NB4 (cell line): ENCODE results near the gene ZFP36.

ENCODE experiments used
- DNase-seq: peaks from one replicate; pipeline ENCODE4 v3.0.0; 2010; ENCODE audit warnings: low read depth
- H3K4me3 ChIP-seq: one replicate; pipeline ENCODE4 v1.5.1; 2011; ENCODE audit warnings: mild to moderate bottlenecking, low read depth, low read length, moderate library complexity
- MAX ChIP-seq: IDR thresholded peaks from 2 replicates; pipeline ENCODE4 v1.6.1; 2011; ENCODE audit warnings: low read depth, low read length
- MYC ChIP-seq: IDR thresholded peaks from 2 replicates; pipeline ENCODE4 v1.6.1; 2011; ENCODE audit warnings: low read depth, low read length
- POLR2A ChIP-seq: IDR thresholded peaks from 2 replicates; pipeline ENCODE4 v1.6.1; 2011; ENCODE audit warnings: mild to moderate bottlenecking; ENCODE audit not compliant: insufficient read length; ENCODE audit errors: extremely low read depth
- TF ChIP-seq, protein P1 (sequence below): IDR thresholded peaks from one replicate; pipeline ENCODE4 v1.5.1; 2012; ENCODE audit warnings: low read depth, low read length

The ZFP36 gene

DNA sequence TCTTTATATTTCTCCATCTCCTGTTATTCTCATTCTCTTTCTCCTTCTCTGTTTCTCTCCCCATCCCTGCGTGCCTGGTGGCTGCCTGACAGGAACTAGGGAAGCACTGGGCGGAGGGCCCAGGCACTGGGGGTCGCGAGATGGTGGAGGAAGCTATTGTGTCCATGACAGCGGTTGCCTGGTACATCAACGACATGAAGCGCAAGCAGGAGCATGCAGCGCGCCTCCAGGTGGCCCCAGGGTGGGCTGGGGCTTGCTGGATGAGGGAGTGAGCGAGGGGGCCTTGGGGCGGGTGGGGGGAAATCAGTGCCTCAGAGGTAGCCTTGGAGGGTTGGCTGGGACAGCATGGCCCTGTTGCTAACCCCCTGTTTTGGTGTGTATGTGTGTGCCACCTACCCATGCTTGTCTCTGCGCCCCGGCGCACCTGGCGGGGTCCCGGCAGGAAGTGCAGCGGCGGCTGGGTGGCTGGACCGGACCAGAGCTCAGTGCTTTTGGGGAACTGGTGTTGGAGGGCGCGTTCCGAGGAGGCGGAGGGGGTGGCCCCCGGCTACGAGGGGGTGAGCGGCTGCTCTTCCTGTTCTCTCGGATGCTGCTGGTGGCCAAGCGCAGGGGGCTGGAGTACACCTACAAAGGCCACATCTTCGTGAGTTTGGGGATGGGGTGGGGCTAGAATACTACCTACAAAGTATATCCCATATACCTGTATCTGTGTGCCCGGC lies 11.0 kb downstream of the ZFP36 start:
- H3K4me3 ChIP-seq: no peak overlapping the region
- TF ChIP-seq MAX (no peak), MYC (no peak), POLR2A (no peak)
- TF ChIP-seq, protein P1, sequence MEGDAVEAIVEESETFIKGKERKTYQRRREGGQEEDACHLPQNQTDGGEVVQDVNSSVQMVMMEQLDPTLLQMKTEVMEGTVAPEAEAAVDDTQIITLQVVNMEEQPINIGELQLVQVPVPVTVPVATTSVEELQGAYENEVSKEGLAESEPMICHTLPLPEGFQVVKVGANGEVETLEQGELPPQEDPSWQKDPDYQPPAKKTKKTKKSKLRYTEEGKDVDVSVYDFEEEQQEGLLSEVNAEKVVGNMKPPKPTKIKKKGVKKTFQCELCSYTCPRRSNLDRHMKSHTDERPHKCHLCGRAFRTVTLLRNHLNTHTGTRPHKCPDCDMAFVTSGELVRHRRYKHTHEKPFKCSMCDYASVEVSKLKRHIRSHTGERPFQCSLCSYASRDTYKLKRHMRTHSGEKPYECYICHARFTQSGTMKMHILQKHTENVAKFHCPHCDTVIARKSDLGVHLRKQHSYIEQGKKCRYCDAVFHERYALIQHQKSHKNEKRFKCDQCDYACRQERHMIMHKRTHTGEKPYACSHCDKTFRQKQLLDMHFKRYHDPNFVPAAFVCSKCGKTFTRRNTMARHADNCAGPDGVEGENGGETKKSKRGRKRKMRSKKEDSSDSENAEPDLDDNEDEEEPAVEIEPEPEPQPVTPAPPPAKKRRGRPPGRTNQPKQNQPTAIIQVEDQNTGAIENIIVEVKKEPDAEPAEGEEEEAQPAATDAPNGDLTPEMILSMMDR: no peak
- no peak for DNase-seq

DNA sequence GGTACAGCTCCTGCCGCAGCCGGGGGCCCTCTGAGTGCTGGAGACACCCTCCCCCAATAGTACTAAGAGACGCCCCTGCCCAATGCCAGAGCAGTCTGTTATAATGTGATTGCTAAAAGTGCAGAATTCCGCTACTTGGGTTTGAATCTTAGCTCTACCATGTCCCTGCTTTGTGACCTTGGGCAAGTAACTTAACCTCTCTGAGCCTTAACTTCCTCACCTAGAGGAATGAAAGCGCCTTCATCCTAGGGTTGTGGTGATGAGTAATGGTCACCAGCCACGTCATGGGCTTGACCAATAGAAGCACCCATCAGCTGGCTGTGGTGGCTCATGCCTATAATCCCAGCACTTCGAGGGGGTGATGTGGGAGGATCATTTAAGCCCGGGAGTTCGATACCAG lies 12.4 kb downstream of the ZFP36 start:
- TF ChIP-seq POLR2A: no peak
- TF ChIP-seq MYC: no peak
- no peak for TF ChIP-seq MAX
- TF ChIP-seq, protein P1: no peak
- H3K4me3 ChIP-seq: no peak overlapping the region
- DNase-seq: no peak

- no peak for TF ChIP-seq POLR2A
- TF ChIP-seq, protein P1: no peak
- TF ChIP-seq MAX: no peak
- no peak for TF ChIP-seq MYC
- H3K4me3 ChIP-seq: no peak overlapping the region
- DNase-seq: no peak
Measured at GRCh38 chr19:39420769-39421168, 14.1 kb downstream of the ZFP36 start.

DNA sequence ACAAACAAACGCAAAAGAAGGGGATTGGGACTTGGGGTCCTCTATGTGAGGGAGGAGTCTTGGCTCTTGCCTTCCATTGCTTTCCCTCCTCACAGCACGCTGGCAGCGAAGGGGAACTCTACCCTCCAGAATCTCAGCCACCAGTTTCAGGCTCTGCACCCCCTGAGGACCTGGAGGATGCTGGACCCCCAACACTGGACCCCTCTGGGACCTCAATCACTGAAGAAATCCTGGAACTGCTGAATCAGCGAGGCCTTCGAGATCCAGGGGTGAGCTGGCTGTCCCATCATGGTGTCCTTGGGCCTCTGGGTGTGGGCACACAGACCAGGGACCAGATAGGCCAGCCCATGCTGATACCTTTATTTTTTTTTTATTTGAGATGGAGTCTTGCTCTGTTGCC lies 15.4 kb downstream of the ZFP36 start:
- no peak for DNase-seq
- TF ChIP-seq MAX (no peak), MYC (no peak), POLR2A (no peak)
- TF ChIP-seq, protein P1: no peak
- H3K4me3 ChIP-seq: no peak overlapping the region

GRCh38 chr19:39423258-39424086 lies 16.8 kb downstream of the ZFP36 start:
- DNase-seq: no peak
- TF ChIP-seq MYC: no peak
- TF ChIP-seq, protein P1: no peak
- no peak for TF ChIP-seq MAX
- no peak for TF ChIP-seq POLR2A
- H3K4me3 ChIP-seq: no peak overlapping the region
